Adrenal gland (tissue), 12 donors: ENCODE data around the gene NEK2. TPM values are rescaled to one million over a fixed set of nuclear protein-coding genes. Genes with fewer than 3 reads are reported as not detected.

Source experiments
- DNase-seq, 7 donors: peaks; one replicate each; pipeline ENCODE4 v3.0.0-alpha.2; 2019 to 2020
- H3K27ac ChIP-seq, 5 donors: fragments of 200-600 bp; sonication (generic) in 4 of 5; 1 replicate in 3 of 5; 2 replicates in 2 of 5; pipeline versions ENCODE4 v1.5.1 to v1.8.0; 2016 to 2020; ENCODE audit warnings: mild to moderate bottlenecking in 1 of 5
- H3K27me3 ChIP-seq: fragments of 200-600 bp; 2 replicates; pipeline ENCODE4 v1.8.0; 2021
- H3K36me3 ChIP-seq, 2 donors: fragments of 200-600 bp; replicated peaks in 1 of 2; 1 replicate in 1 of 2; 2 replicates in 1 of 2; pipeline versions ENCODE4 v1.5.1 to v1.8.0; 2018 to 2022
- H3K4me1 ChIP-seq, 2 donors: fragments of 200-600 bp; replicated peaks in 1 of 2; 1 replicate in 1 of 2; 2 replicates in 1 of 2; pipeline versions ENCODE4 v1.5.1 to v1.8.0; 2018 to 2021
- H3K4me3 ChIP-seq, 4 donors: fragments of 200-600 bp; sonication (generic) in 3 of 4; one replicate each; pipeline ENCODE4 v1.5.1; 2016 to 2018
- H3K9me3 ChIP-seq, 3 donors: fragments of 200-600 bp; sonication (generic) in 1 of 3; replicated peaks in 1 of 3; 1 replicate in 2 of 3; 2 replicates in 1 of 3; pipeline versions ENCODE4 v1.5.1 to v1.8.0; 2016 to 2021
- POLR2A ChIP-seq, 2 donors: fragments of 450-650 bp; IDR thresholded peaks; one replicate each; pipeline ENCODE4 v1.6.1; 2017; ENCODE audit warnings: antibody characterized with exemption in 2 of 2, mild to moderate bottlenecking in 2 of 2, moderate library complexity in 1 of 2
- WGBS, 4 donors: extraction: QIAGEN DNeasy Blood & Tissue Kit in 2 of 4; methylation state at CpG; one replicate each; pipeline versions ENCODE4 v1.1.5 to v1.1.7; 2013 to 2017; 5-methylcytosine and 5-hydroxymethylcytosine counted together
- intact Hi-C, 2 donors: fragments of 100-400 bp; cut with DNase I; formaldehyde crosslinking; loops; one replicate each; pipeline versions ENCODE4 v1.14.1 to v1.15.0; 2022 to 2023
- polyA plus RNA-seq, 3 donors: library from polyadenylated mRNA; stranded (reverse); fragments of 200-250 nt in 2 of 3; fragments of 350-450 nt in 1 of 3; fragmentation: Illumina TruSeq in 1 of 3; extraction: RNeasy Lipid Tissue Mini Kit (QIAGEN cat#74804) in 1 of 3; gene quantifications; one replicate each; pipeline ENCODE4 v1.2.3, GENCODE V29; 2013 to 2014
- total RNA-seq, 9 donors: library from RNA; depleted of rRNA in 4 of 9; stranded (reverse); fragments of >200 nt in 4 of 9; fragments of 120-200 nt in 1 of 9; fragmentation: NEBNext Ultra II Directional in 1 of 9; extraction: Animal tissue kit (Norgen Biotek cat#: 25700) in 1 of 9; gene quantifications; one replicate each; pipeline versions ENCODE4 v1.1.0 to v1.2.4, GENCODE V29; 2013 to 2023
- TF ChIP-seq, protein P1 (sequence below), 6 experiments: fragments of 450-650 bp in 4 of 6; fragments of 200-600 bp in 2 of 6; sonication (generic) in 1 of 6; IDR thresholded peaks; 1 replicate in 5 of 6; 2 replicates in 1 of 6; pipeline versions ENCODE4 v1.5.1 to v1.8.0; 2016 to 2021; ENCODE audit warnings: antibody characterized with exemption in 6 of 6, mild to moderate bottlenecking in 2 of 6, moderate library complexity in 1 of 6
- donor health status: healthy with polysubstance abuse.
- donor health status: Bipolar disorder and iron deficiency.
- donor health status: DM: yes; HTN: yes; CAD: no.
- donor health status: DM: no; HTN: no; CAD: no.
- donor health status: DM: no; HTN: no; CAD: no.
- donor health status: DM: yes; HTN: yes; CAD: no.

Gene NEK2
- total and polyA plus RNA-seq, 12 donors = 0.08 to 19.9 (median 0.95) TPM

DNA sequence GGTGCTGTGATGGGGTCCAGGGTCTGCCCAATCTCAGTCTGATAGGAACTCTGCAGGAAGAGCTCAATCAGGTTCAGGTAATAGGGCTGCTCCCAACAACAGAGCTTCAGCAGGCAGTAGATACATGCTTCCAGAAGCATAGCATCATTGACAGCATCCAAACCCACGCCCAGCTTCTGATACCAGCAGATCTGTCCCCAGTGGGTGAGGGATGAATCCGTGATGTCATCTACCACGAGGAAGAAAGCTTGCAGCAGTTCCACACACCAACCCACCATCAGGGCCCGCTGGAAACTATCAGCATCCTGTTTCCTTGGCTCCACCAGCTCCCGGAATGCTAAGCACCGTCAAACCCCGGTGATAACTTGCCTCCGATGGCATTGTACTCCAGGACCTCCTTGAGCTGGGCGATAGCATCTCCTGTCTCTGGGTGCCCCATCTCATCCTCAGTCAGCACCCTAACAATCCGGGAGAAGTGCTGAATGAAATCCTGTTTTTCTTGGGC lies 14.7 kb downstream of the NEK2 start:
- no peaks in the 10 kb centered on the region for H3K9me3 ChIP-seq
- H3K36me3 ChIP-seq = no peaks in the 10 kb centered on the region
- no peak overlapping the region for H3K4me3 ChIP-seq
- TF ChIP-seq, protein P1, sequence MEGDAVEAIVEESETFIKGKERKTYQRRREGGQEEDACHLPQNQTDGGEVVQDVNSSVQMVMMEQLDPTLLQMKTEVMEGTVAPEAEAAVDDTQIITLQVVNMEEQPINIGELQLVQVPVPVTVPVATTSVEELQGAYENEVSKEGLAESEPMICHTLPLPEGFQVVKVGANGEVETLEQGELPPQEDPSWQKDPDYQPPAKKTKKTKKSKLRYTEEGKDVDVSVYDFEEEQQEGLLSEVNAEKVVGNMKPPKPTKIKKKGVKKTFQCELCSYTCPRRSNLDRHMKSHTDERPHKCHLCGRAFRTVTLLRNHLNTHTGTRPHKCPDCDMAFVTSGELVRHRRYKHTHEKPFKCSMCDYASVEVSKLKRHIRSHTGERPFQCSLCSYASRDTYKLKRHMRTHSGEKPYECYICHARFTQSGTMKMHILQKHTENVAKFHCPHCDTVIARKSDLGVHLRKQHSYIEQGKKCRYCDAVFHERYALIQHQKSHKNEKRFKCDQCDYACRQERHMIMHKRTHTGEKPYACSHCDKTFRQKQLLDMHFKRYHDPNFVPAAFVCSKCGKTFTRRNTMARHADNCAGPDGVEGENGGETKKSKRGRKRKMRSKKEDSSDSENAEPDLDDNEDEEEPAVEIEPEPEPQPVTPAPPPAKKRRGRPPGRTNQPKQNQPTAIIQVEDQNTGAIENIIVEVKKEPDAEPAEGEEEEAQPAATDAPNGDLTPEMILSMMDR (IDR thresholded peaks at IDR 0.05) = no peak
- no peak for TF ChIP-seq POLR2A (IDR thresholded peaks at IDR 0.05)
- no peak for DNase-seq
- WGBS, 4 donors = 93 to 96% (median 95%) methylated on average over 10 of the region's 10 CpGs
- no peak overlapping the region for H3K27ac ChIP-seq
- intact Hi-C loops = loop anchor here in 1 of 2 donors (2.0 kb wide), 1 partner anchor 148 kb away; no protein-coding TSS in a partner anchor
- no peaks in the 10 kb centered on the region for H3K27me3 ChIP-seq
- no peaks in the 10 kb centered on the region for H3K4me1 ChIP-seq

DNA sequence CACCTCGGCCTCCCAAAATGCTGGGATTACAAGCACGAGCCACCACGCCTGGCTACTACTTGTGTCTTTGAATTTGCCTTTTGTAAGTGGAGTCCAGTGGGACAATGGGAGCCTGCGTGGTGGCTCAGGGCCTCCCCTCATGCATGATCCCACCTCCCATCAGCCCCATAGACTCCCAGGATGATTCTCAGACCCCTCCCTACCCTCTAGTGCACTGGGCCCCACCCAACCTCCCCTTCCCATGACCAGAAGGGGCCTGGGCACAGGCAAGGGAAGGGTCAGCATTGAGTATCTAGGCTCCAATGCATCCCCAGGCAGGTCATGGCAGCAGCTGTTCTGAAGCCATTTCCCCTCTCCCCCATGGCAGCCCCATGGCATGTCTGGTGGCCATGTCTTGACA lies 18.7 kb downstream of the NEK2 start:
- H3K4me3 ChIP-seq = no peak overlapping the region
- no peaks in the 10 kb centered on the region for H3K9me3 ChIP-seq
- TF ChIP-seq, protein P1 (IDR thresholded peaks at IDR 0.05) = no peak
- TF ChIP-seq POLR2A (IDR thresholded peaks at IDR 0.05) = no peak
- H3K4me1 ChIP-seq = no peaks in the 10 kb centered on the region
- H3K27ac ChIP-seq = no peak overlapping the region
- intact Hi-C loops = no loop called here
- 67 to 92% (median 84%) methylated on average over 3 to 4 of the region's 4 CpGs for WGBS, 4 donors
- H3K27me3 ChIP-seq = no peaks in the 10 kb centered on the region
- DNase-seq = no peak
- no peaks in the 10 kb centered on the region for H3K36me3 ChIP-seq

DNA sequence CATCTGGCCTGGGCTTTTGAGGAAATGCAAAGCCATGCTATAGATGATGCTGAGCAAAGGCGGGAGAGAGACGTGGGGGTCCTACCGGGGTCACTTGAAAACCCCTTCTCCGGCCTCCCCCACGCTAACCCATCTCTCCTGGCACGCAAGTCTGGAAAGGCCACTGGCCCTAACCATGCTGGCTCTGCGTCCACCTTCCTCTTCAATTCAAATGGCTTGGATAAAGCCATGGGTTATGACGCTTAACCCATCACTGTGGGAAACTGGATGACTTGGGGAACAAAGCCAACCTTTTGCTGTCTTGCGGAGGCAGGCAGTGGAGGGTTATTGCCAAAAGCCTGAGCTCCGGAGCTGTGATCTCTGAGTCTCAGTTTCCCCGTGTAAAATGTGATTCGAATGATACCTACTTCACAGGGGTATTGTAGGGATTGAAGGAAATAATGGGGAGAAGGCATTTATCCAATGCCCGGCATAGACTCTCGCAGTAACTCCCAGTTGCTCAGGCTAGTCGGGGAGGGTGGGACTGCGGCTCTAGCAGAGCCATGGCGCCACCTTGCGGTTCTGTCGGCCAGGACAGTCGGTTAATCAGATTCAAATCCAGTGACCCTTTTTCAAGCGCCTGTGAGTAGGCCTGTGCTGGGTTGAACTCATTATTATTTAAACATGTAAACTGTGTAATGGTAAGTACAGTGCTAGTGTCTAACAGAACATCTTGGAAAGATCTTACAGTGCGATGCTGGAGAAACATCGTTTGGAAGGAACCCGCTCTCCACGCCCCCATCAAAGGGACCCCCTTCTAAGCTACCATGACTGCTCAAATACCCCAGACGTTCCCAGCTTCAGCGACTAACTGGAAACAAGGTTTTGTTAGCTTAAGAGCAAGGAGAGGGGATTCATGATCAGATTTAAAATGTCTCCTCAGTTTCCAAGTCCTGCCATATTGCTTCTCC lies 20.3 kb downstream of the NEK2 start:
- WGBS, 4 donors = 39 to 45% (median 40%) methylated on average over 27 of the region's 27 CpGs
- no peaks in the 10 kb centered on the region for H3K36me3 ChIP-seq
- H3K4me3 ChIP-seq = peak overlapping the region in 1 of 4 donors; percentile 35
- no peak for TF ChIP-seq POLR2A (IDR thresholded peaks at IDR 0.05)
- TF ChIP-seq, protein P1 (IDR thresholded peaks at IDR 0.05) = peak; percentile 89 to 97 (median 92)
- DNase-seq = peak; percentile 85 to 96 (median 93)
- no peaks in the 10 kb centered on the region for H3K27me3 ChIP-seq
- no peaks in the 10 kb centered on the region for H3K9me3 ChIP-seq
- intact Hi-C loops = loop anchor here (2.0 to 5.0 kb wide), 4 partner anchors 73 to 138 kb away; partner anchors contain the start of gene SLC30A1 (in 1 of the 2)
- no peak overlapping the region for H3K27ac ChIP-seq
- no peaks in the 10 kb centered on the region for H3K4me1 ChIP-seq

DNA sequence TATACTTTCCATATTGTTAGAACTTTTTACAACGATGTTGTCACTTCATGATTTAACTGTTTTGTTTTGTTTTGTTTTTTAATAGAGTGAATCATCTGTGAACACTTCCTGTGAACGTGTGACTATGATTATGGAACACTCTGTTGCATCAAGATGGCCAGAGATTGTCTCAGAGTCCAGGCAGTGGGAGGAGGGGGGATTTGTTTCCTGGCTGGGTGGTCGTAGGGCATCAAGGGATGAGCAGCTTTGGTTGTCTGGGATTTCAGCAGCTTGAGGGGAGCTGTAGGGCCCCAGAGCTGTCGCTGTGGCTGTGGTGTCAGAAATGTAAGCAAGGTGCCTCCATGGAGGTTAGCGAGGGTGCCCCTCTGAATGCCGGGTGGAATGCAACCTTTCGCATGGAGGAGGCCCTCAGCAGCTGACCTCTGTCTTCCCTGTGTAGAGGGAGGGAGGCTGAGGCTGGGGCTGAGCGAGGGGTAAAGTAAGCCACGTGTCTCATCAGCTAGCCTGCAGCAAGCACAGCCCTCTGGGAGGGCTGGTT lies 21.4 kb downstream of the NEK2 start:
- Histone ChIP-seq H3K27ac (no peak overlapping the region), H3K4me3 (no peak overlapping the region), H3K4me1 (no peaks in the 10 kb centered on the region), H3K9me3 (no peaks in the 10 kb centered on the region), H3K27me3 (no peaks in the 10 kb centered on the region), H3K36me3 (no peaks in the 10 kb centered on the region)
- intact Hi-C loops = loop anchor here (2.0 to 5.0 kb wide), 4 partner anchors 72 to 137 kb away; partner anchors contain the start of gene SLC30A1 (in 1 of the 2)
- no peak for TF ChIP-seq POLR2A (IDR thresholded peaks at IDR 0.05)
- TF ChIP-seq, protein P1 (IDR thresholded peaks at IDR 0.05) = no peak
- no peak for DNase-seq
- 64 to 67% (median 66%) methylated on average over 9 of the region's 9 CpGs for WGBS, 4 donors
